ENCODE measurements around the gene TM9SF3.
"Not testable (repeated sequence)": the region's sequence is repeated elsewhere in the genome, so short reads cannot be mapped to it uniquely, and the experiment has no call there.

The TM9SF3 gene

DNA sequence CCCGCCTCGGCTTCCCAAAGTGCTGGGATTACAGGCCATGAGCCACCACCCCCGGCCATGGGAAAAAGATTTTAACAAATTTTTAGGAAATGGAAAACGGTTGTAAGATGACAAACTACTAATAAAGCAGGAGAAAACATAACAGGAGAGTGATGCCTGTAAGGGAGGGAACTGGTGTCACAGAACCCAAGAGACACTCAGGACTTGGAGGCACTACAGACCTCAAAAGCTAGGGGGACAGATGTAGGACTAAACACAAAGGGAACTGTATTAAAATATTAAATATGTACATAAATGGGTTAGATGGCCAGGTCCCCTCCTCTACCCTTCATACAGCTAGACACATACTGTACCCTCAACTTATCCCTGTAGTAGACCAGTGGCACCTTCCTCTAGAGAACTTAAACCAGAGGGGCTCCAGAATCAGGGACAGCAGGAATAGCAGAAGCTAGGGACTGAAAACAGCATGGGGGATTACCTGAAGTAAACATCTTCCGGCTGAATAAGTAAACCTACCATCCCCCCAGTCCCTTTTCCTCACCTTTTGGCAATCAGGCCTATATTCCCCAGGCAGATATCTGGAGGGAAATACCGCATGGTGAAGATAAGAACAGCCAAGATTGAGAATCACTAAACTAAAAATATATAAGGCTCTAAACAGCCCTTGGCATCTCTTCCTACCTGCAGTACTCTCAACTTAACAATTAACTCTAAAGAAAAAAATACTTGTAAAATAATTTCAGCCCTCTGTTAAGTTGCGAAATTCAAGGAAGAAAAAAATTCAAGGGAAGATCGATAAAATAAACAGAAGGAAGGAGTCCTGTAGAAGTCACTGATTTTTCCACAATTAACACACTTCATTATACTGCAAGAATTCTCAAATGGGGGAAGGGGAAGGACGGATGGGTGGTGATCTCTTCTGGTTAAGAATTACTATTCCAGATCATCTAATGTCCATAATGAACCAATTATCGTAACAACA is 15.5 kb downstream of the TM9SF3 start:
- H3K27ac ChIP-seq = no peak overlapping the region
- DNase-seq (ENCODE audit: low read depth, low spot score) = no peak

GRCh38 chr10:96570511-96570910 is 16.3 kb downstream of the TM9SF3 start:
- DNase-seq (ENCODE audit: low read depth, low spot score) = no peak
- no peak overlapping the region for H3K27ac ChIP-seq

DNA sequence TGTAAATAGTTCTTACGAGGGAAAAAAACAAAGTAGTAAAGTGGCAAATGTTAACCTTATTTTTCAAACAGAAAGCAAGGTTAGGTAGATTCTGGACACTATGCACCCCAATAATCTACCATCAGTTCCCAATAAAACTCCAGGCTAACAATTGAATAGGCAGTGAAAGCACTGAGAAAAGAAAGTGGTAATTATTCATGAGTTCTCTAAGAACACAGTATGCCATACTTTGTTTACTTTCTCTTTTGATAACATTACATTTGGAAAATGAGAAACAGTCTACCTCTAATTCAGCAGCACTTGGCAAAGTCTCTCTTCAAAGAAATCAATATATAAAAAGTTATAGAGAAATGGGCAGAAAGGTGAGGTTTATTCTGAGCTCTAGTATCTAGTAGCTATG is 18.4 kb downstream of the TM9SF3 start:
- no peak overlapping the region for H3K27ac ChIP-seq
- DNase-seq (ENCODE audit: low read depth, low spot score) = no peak

DNA sequence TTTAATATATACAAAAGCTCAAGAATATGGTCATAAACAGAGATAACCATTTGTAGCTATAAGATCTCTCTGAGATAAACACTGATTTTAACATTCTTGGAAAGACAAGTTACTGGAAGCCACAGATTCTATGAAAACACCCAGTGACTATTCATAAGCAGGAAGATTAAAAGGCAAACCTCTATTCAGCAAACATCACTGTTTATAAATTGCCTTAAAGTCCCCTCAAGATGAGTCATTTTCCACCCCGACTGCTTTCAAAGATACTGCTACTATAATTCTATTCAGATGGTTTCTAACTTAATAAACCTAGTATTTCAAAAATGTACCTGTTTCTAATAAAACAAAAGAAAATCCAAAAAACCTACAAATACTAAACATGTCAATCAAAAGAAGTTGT is 21.0 kb downstream of the TM9SF3 start:
- no peak overlapping the region for H3K27ac ChIP-seq
- no peak for DNase-seq (ENCODE audit: low read depth, low spot score)

GRCh38 chr10:96560966-96561887 is 25.6 kb downstream of the TM9SF3 start:
- no peak overlapping the region for H3K27ac ChIP-seq

DNA sequence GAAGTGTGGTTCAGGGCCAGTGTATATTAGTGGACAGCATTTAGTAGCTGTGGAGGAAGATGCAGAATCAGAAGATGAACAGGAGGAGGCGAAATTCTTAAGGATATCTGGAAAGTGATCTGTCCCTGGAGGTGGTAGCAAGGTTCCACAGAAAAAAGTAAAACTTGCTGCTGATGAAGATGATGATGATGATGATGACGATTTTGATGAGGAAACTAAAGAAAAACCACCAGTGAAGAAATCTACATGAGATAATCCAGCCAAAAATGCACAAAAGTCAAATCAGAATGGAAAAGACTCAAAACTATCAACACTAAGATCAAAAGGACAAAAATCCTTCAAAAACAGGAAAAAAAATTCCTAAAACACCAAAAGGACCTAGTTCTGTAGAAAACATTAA is 26.3 kb downstream of the TM9SF3 start:
- no peak for DNase-seq (ENCODE audit: low read depth, low spot score)
- no peak overlapping the region for H3K27ac ChIP-seq

More at GRCh38 chr10:96560966-96561887, 25.6 kb downstream of the TM9SF3 start:
- DNase-seq (ENCODE audit: low read depth, low spot score) = no peak

GRCh38 chr10:96556003-96556402 is 30.8 kb downstream of the TM9SF3 start:
- H3K27ac ChIP-seq = no peak overlapping the region
- no peak for DNase-seq (ENCODE audit: low read depth, low spot score)

- DNase-seq (ENCODE audit: low read depth, low spot score) = no peak
- H3K27ac ChIP-seq = no peak overlapping the region
Measured at GRCh38 chr10:96555330-96555729, 31.5 kb downstream of the TM9SF3 start.

- H3K27ac ChIP-seq = no peak overlapping the region
- DNase-seq (ENCODE audit: low read depth, low spot score) = no peak
Measured at GRCh38 chr10:96548589-96548988, 38.2 kb downstream of the TM9SF3 start.

DNA sequence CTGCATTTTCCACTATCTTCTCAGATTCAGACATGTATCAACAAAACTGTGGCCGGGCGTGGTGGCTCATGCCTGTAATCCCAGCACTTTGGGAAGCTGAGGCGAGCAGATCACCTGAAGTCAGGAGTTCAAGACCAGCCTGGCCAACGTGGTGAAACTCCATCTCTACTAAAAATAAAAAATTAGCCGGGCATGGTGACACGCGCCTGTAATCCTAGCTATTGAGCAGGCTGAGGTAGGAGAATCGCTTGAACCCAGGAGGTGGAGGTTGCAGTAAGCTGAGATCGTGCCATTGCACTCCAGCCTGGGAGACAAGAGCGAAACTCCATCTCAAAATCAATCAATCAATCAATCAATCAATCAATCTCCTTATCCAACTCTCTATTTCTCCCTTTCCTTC is 41.3 kb downstream of the TM9SF3 start:
- not testable (repeated sequence) for DNase-seq (ENCODE audit: low read depth, low spot score); H3K27ac ChIP-seq

- no peak for DNase-seq (ENCODE audit: low read depth, low spot score)
- no peak overlapping the region for H3K27ac ChIP-seq
Measured at GRCh38 chr10:96541921-96542320, 44.9 kb downstream of the TM9SF3 start.

GRCh38 chr10:96540240-96540639 is 46.6 kb downstream of the TM9SF3 start:
- no peak overlapping the region for H3K27ac ChIP-seq
- DNase-seq (ENCODE audit: low read depth, low spot score) = no peak

DNA sequence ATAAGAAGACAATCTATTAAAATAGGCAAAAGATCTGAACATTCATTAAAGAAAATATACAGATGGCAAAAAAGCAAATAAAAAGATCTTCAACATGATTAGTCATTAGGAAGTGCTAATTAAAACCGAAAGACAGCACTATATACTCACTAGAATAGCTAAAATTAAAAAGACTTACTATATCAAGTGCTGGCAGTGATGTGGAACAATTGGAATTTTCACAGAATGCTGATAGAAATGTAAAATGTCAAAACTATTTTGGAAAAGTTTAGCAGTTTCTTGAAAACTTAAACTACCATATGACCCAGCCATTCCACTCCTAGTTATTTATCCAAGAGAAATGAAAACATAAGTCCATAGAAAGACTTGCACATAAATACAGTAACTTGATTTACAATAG is 48.1 kb downstream of the TM9SF3 start:
- H3K27ac ChIP-seq = no peak overlapping the region
- DNase-seq (ENCODE audit: low read depth, low spot score) = no peak

DNA sequence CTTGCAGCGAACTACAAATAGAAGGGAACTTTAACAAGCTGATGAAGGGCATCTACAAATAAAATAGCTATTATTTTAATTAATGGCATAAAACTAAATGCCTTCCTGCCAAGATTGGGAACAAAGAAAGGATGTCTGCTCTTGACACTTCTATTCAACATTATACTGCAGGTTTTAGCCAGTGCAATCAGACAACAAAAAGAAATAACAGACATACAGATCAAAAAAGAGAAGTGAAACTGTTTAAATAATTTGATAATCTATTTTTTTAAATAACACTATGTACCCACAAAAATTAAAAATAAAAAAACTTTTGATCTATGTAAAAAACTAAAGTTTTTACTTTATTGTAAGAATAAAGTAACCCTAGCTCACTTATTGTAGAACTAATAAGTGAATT is 50.7 kb downstream of the TM9SF3 start:
- no peak for DNase-seq (ENCODE audit: low read depth, low spot score)
- H3K27ac ChIP-seq = no peak overlapping the region

DNA sequence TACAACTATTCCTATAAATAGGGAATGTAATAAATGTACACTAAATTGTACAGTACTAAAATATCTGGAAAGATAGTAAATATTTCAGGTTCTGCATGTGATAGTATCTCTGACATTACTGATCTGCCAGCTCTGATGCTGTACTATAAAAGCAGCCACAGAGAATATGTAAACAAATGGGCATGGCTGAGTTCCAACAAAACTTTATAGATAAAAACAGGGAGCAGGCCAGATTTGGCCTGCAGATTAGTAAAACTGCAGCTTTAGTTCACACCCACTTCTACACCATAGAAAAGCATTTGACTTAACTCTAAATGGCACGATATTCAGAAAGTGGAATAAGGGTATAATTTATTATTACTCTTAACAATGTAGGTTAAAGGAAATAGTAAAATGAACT is 54.3 kb downstream of the TM9SF3 start:
- no peak for DNase-seq (ENCODE audit: low read depth, low spot score)
- H3K27ac ChIP-seq = no peak overlapping the region

DNA sequence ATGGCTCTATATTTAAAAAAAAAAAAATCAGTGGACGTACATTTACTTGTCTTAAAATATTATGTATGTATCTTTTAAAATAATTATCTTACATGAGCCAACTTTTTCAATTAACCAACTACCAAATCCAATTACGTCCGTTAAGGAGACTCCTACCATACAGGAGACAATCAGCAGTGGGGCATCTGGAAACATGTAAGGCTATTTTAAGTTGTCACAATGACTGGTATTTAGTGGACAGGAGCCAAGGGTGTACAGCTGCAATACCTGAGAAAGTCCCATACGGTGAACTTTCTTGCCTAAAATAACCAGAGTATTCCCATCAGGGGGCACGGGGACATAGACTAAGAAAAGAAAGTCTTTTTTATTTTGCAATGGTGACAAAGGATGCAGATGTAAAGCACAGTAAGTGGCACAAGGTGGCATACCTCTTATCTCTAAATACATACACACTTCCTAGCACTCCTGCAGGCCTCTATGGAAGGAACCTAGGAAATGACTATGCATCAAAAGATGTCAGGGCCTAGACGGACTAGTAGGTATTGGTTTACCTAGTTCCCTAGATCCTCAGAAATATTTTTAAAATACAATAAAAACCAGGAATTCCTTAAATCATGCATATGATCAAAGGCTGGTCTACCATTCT is 57.1 kb downstream of the TM9SF3 start:
- DNase-seq (ENCODE audit: low read depth, low spot score) = no peak

DNA sequence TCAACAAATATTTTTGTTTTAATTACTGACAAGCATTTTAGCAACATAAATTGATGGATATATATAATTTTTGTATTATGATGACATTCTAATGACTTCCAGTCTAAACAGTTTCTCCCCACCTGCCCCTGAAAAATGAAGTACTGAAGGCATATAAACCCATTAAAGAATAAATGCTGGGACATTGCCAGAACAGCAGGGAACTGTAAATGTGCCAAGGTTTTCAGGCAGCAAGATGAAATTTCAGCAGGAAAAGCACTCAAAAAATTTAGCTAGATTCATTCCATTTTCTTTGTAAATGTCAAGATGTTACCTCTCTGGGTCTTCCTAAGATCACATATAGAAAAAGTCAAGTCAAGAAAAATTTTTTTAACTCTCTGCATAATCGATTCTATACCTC is 62.1 kb downstream of the TM9SF3 start:
- no peak for DNase-seq (ENCODE audit: low read depth, low spot score)
- no peak overlapping the region for H3K27ac ChIP-seq

More for the DNA sequence above, 57.1 kb downstream of the TM9SF3 start:
- H3K27ac ChIP-seq = no peak overlapping the region

DNA sequence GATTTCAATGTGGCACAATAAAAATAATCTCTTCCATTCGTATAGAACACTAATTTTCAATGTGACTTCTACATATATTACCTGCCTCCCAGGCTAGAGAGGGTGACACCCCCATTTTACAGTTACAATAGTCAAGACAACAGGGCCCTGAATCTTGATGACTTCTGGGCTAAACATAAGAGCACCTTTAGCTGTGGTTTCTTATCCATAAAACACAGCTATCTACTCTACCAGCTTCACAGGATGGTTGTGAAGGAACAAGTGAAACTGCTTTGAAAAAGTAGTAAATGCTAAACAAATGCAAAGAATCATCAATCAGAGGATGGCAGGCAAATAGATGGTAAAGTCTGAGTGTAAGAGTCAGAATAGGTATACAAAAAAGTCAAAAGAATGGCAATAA is 69.5 kb downstream of the TM9SF3 start:
- no peak overlapping the region for H3K27ac ChIP-seq
- DNase-seq (ENCODE audit: low read depth, low spot score) = no peak

DNA sequence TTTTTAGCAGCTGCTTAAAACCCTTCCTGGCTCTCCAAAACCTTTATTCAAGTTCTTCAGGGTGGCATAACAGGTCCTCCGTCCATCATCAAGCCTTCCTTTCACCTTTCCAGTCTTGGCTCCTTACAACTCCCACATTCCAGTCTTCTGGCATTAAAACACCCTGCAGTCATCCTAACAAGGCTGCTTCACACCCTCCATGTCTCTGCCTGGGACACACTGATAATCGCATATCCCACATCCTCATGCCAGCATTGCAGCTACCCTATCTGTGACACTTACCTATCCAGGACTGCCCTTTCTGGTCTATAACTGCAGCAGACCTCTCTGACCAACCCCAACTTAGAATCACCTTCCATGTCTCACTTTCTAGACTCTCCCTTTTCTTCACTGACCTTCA is 70.5 kb downstream of the TM9SF3 start:
- H3K27ac ChIP-seq = no peak overlapping the region
- no peak for DNase-seq (ENCODE audit: low read depth, low spot score)
